NCI-H226 (cell line): Measurements from ENCODE around the gene ZNF778.

Experiments used
- DNase-seq: peaks from one replicate; pipeline ENCODE4 v3.0.0-alpha.2; 2015

Gene ZNF778

DNA sequence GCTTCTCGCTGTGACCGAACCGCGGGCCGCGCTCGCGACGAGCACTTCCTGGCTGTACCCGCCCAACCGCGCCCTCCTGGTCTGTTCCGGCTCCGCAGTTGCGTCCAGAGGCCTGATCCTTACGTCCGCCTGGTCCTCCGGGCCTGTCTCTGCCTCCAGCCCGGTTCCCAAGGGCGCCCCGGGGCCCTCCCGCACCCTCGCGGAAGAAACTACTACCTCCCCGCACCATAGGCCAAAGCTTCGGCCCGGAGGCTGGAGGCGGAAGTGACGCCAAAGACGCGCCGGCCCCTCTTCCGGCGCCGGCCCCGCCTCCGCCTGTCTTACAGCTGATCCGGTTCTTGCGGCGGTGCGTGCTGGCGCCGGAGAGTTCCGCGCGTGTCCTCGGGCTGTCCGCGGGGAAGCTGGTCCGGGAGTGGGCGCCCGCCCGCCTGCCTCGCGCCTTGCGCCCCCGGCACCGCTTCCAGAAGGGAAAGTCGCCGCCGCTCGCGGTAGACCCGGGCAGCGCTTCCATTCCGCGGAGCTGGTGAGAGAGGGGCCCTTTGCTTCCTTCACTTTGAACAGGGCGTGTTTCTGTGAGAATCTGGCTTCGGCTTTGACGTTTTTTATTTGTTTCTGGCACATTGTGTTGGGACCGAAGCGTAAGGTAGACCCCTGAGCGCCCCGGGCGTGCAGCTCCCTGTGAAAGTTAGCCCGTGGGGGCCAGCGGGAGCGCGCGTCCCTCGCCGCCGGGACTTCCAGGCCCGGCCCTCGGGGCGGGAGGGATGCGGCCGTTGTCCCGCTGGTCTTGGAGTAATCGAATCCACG is at the start of gene ZNF778:
TSS of gene ZNF778 (plus strand) at position 316 of the 804 bp plus-strand sequence. CDS start 3,425 bp downstream, outside the sequence.
- peak; percentile 81 for DNase-seq

DNA sequence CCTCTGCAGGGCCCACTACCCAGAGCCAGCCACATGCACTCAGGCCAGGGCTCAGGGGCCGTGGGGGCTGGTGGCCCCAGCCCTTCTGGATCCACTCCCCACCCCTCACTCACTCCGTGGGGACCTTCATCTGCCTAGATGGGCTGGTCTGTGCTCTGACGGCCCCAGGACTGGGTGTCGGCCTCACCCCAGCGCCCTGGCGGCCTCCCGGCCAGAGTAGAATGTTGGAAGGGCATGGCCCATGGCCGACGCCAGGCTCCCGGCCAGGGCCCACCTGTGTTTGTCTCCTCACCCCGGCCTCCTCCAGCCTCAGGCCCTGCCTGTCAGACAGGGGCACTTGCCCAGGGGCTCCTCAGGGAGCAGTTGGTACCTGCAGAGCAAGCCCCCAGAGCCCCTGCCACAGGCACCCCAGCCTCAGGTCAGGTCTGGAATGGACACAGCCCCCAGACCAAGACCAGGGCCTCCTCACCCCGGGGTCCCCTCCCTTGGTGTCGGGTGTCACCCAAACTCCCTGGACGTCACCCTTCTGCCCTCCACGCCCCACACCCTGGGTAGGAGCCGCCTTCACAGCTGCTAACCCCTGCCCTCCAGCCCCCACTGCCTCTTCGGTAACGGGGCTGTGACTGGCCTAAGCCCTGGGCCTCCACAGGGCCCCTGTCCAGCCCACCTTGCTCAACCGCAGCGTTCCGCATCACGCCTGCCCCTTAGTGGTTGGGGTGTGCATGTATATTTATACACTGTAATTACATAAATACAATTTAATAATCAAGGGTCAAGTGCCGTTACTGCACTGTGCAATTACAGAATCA is 48.9 kb upstream of the ZNF778 start:
- no peak for DNase-seq

DNA sequence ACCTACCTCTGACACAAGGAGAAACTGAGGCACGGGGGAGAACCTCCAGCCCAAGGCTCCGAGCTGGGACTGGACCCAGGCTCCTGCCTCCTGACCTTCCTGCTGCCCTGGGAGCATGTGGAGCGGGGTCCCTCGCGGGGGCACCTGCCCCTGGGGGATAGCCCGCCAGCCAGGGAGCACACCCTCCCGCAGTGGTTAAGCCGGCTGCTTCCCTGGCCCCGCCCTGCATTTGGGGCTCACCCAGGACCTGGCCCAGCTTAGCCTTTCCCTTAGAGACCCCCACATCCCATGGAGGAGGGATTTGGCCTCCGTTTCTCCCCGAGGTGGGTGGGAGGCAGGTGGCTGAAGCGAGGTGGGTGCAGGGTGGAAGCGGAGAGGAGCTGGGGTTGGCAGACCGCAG is 47.7 kb upstream of the ZNF778 start:
- DNase-seq, result no peak

DNA sequence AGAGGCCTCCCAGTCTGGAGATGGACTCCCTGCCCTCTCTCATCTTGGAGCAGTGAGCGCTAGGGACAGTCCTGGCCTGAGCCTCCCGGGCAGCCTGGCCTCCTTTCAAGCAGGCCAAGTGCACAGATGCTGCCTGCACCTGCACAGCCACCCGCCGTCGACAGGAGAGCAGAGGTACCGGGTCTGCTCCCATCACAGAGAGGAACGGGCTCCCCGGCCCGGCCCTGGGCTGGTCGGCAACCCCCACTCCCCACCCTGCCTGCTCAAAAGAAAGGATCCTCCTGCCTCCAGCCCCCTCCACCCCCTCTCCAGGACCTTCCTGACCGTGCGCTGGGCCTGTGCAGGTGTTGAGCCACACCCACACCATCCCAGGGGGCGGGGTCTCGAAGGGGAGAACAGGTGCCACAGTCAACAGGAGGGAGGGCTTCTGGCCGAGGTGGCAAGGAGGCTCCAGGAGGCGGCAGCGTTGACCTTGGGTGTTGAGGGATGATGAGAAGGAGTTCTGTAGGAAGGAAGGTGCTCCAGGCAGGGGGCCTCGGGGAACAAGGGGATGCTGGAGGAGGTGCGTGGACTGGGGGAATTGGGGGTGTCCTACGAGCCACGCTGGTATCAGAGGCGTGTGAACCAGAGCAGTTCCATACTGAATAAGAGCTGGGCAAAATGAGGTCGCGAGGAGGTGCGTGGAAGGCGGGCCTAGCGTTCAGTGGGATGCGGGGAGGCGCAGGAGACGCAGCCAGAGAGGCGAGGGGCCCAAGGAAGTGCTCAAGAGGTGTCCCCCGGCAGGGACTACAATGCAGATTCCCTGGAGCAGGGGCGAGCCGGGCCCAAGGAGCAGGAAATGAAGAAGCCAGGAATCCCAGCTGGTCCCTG is 46.9 kb upstream of the ZNF778 start:
- DNase-seq, result no peak

DNA sequence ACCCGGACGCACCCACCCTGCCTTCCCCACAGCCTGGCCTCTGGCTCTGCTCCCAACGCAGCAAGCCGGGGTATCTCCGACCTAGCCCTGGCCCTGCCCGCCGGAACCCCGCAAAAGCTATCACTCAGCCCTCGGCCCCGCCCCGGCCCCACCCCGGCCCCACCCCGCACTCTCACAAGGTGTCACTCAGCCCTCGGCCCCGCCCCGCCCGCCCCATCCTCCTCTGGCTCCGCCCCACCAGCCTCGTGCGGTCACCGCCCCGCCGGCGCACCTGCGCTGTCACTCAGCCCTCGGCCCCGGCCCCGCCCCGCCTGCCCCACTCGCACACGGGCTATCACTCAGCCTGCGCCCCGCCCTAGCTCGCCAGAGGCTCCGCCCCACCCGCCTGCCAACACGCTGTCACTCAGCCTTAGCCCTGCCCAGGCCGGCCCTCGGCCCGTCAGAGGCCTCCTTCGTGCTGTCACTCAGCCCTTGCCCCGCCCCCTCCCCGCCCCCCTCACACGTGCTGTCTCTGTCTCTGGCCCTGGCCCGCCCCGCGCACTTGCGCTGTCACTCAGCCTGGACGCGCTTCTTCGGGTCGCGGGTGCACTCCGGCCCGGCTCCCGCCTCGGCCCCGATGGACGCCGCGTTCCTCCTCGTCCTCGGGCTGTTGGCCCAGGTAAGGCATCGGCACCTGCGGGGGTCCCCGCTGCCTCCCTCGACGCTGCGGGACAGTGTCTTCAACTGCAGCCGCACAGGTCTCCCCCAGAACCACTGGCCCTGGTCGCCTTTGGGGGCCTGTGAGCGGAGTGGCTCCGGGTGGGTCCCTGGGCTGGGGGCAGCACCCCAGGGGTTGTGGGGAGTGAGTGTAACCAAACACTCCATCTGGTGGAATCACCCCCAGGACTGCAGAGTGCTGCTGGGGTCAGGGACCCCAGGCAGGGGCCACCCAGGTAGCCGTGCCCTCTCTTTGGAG is 46.0 kb upstream of the ZNF778 start, which contains the start of gene CDH15:
TSS of gene CDH15 (plus strand) at position 533 of the 955 bp plus-strand sequence. CDS start at position 617, 84 bp downstream.
- DNase-seq, result peak; percentile 90

DNA sequence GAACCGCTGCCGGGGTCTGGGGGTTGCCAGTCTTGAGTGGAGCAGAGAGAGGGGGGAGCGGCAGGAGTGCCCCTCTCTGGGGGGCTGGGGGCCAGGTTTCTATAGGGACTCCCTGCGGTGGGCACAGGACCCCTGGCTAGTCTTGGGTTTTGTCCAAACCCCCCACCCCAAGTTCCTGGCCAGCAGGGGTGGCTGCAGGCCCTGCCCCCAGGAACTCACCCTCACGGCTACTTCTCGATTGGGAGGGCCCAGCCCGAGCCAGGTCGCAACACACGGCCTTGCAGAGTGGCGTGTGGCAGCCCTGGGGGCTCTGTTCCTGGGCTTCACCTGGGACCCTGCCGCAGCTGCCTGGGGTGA is 45.4 kb upstream of the ZNF778 start:
- no peak for DNase-seq

DNA sequence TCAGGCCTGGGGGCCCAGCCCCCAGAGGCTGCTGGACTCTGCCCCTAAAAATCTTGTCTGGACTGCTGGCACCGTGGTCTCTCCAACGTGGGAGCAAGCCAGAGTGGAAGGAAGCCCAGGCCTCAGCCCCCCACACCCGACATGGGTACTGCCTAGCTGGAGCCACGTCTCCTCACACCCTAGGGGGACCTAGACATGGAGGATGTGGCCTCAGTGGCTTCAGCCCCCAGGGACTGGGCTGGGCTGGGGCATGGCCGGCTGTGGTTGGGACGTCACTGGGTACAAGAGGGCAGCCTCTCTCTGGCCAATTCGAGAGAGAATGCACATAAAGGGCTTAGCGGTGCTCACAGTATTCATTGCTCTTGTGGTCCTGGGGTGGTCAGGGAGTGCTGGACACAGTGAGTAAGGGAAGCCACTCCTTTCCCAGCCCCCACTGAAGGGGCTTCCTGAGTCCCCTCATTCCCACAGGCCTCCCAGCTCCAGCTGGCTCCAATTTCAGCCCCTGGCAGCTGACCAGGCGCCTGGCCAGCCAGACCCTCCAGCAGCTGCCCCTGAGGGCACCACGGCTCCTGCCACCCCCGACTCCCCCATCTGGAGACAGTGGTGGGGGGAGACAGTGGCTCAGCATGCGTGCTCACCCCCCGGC is 44.9 kb upstream of the ZNF778 start:
- DNase-seq, result no peak

DNA sequence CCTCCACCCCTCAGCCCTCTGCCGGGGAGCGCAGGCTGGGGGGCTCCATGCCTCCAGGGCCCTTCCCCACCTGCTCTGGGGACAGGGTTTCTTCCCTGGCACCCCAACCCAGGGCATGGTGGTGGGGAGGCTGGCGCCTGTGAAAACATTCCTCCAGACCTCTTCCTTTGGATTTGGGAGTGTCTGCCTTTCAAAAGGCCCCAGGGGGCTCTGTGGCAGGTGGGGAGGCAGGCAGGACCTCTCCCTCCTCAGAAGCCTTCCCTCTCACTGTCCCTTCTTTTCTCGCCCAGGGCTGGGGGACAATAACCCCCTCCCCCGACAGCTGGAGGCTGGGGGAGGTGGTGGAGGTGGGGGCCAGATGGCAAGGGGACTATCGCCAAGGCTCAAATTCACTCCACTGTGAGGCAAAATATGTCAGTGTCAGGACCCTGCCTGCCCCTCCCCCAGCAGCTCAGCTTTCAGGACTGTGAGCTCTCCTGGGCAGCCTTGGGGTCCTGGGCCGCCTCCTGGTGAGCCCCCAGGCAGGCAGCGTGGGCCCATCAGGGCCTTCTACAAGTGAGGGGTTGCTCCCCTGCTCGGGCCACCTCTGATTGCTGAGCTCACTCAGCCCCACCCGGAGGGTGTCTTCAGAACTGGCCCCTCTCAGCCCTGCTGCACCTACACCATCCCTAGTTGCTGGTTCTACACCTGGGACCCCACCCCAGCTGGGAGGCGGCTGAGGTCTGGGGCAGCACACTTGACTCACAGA is 44.2 kb upstream of the ZNF778 start:
- DNase-seq, result no peak

DNA sequence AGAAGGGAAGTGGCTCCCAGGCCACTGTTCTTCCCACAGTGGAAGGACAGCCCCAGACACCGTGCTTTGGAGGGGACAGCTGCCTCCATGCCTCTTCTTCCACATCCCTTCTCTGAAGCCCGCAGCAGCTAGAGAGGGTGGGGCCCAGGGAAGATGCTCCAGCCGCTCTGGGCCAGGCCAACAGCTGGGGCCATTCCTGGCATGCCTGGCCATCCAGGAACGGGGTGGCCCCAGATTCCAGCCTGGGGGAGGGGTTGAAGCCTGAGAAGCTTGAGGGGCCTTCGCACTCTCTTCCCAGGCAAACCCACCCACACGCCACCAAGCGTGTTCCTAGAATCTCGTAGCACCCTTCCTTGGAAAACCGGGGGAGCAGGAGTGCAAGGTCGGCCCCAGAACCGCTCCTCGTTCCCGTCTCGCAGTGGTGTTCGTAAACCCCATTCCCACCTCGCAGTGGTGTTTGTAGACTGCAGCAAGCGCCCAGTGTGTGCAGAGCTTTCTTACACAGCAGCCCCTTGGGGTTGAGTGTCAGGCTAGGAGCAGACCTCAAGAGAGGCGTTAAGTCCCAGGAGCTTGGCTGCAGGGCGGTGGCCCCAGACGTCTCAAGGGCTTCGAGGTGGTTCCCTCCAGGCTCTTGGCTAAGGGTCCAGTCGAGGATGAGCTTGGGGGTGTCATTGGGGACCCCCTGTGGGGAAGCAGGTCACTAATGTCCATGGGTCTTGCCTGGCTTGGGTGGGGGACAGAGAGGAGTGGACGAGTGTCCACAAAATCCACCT is 43.3 kb upstream of the ZNF778 start:
- no peak for DNase-seq

DNA sequence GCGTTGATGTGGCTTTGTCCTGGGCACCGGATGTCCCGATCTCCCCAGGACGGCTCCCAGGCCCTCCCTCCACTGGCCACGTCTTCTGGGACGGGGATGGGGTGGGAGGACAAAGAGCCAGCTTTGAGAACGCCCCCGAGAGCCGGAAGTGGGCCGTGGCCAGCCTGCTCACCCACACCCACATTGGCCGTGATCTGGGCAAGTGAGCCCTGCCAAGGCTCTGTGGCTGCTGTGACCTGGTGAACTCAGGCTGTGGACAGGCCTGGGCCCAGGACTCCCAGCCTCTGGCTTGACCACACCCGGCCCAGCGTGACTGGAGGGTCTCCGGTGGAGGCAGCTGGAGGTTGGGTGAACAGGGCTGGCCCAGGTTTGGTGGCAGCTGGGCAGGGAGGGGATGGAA is 42.6 kb upstream of the ZNF778 start:
- DNase-seq, result no peak

DNA sequence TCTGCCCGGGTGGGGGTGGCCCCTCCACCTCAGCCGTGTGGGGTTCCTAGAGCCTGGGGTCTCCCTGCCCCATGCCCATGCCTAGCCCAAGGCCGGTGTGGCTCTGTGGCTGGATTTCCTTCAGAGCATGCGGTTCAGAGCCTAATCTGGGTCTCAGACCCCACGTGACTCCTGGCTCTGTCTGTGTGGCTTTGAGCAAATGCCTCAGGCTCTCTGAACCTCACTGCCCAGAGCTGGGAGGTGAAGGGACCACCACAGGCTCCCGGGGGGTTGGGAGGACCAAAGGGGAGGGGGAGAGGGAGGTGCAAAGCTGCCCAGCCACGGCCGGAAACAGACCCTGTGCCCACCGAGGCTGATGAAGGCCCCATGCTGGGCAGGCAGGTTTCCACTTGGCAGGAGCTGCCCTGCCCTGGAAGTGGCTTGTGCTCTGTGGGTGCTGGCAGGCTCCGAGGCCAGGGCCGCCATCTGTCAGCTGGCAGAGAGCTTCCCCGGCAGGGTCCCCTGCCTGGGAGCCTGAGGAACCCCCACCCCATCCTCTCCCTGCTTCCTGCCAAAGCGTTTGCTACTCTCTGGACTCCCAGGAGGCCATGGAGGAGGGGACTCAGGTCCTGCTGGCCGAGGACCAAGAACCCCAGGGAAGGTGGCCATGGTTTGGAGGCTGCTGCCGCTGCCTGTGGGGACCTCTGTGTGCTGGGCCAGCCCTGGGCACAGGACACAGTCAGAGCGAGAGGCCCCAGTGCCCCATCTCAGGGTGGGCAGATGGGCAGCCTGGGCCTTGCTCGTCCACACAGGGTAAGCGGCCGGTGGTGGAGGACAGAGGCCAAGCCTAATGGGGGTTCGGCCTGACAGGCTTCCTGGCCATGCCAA is 42.0 kb upstream of the ZNF778 start:
- DNase-seq, result no peak

DNA sequence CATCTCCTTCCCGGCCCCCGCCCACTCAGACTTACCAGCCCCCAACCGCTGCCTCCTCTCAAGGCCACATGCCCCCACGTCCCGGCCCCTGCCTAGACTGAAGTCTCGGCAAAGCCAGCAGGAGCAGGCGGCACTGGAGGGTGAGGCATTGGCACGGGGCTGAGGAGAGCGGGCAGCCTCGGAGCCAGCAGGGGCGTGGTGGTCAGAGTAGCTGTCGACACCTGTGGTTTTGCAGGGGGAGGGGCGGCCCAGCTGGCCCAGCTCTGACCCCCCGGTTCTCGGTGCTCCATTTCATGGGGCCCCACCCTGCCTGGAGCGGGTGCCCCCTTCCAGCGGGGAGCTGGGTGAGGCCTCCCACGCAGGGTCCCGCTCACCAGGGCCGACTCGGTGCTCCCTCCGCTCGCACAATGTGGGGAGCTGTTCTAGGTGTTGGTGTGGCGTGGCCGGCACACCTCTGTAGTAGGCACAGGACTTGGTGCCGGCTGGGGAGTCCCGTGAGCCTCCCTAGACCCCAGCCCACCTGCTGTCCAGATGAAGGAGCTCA is 41.3 kb upstream of the ZNF778 start:
- DNase-seq, result no peak

DNA sequence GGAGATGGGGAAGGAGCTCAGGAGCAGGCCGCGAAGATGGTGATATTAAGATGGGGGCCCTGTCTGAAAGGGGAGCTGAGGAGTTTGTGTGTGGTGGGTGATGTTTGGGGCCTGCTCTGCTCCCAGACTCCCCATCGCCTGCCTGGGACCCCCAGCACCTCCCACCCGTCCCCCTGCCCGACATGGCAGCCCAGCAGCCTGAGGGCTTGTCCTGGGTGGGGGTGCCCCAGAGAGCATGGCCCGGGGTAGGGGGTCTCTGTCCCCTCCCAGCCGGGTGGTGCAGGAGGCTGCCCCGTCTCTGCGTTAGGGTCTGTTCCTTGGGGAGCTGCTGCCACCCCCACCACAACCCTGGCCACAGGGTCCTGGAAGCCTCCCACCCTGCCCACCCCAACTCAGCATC is 40.8 kb upstream of the ZNF778 start:
- DNase-seq, result no peak

DNA sequence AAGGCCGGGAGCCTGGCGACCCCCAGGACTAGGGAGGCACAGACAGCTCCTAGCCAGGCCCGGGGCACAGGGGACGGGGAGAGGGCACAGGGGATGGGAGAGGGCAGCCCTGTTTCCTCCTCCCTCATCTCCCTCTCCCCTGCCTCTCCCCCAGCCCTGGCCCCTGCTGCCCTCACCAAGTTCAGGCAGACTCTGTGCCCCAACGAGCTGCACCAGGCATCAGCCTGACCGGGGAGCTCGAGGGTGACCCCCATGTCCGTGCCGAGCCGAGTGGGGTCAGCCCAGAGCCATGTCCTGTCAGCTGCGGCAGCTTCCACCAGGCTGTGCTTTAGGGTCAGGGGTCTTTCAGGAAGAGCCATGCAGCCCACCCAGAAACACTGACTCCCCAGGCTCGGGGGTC is 40.0 kb upstream of the ZNF778 start:
- no peak for DNase-seq

DNA sequence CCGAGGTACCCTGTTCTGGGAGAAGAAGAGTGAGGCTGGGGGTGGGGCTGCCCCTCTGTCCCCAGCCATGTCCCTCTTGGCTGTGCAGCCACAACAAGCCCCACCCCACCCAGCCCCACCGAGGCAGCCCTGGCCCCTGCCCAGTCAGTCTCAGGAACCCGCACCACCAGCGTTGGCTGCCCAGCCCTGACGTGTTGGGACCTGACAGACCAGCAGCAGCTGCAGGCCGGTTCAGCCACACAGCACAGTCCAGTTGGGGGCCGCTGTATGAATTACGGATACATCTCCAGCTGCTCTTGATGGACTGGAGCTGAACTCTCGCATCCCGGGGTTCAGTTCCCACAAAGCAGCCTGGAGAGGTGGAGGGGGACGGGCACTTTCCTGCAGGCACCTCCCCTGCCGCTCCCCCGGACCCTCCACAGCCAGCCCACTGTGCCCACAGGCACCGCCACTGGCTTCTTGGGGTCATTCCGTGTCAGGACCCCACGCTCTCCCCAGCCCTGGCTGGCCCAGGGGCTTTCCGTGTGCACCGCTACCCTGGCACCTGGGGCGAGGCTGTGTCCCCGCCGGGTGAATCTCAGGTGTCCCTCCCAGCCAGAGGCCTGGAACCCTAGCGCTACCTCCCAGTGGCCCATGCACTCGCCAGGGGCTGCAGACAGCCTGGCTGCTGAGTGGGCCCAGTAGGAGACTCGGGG is 38.9 kb upstream of the ZNF778 start:
- DNase-seq, result no peak

DNA sequence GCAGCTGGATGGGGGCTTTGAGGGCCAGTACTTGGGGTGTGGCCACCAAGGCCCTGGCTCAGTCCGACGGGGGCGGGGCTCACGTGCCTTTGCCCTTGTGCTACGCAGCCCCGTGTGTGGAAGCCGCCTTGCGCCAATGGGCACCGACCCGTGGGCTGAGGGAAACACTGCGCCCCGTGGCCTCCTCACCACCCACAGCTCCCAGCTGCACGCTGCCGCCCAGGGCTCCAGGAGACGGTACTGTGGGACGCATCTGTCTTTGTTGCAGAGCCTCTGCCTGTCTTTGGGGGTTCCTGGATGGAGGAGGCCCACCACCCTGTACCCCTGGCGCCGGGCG is 38.4 kb upstream of the ZNF778 start:
- DNase-seq, result no peak

DNA sequence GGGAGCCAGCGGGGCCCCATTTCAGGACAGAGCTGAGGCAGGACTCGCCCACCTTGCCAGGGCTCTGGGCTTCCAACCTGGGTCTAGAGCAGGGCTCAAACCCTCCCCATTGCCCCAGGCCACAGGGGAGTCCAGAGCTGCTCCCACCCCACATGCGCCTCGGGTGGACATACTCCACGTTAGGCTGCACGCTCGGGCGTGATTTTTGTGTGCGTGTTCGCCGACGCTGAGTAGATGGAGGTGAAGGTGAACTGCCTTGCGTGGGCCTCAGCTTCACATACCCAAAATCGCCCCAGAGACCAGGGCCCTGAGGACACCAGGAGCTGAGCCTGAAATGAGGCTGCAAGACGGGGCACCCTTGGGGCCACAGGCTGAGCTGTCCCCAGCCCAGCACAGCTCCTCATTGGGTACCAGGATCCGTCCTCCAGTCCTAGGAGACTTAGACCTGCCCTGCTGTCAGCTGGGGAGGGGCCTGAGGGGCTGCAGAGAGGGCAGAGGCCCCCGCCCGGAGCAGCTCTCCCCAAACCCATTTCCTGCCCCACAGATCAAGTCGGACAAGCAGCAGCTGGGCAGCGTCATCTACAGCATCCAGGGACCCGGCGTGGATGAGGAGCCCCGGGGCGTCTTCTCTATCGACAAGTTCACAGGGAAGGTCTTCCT is 37.7 kb upstream of the ZNF778 start:
- DNase-seq, result no peak
